SK-N-SH treated with all-trans-retinoic acid at 6 μM for 48 hours (cell line): ENCODE data around the gene DOC2B.

Experiments used
- ATAC-seq: fragments of 200-7000 bp; cut with Tn5 transposase; 3 replicates; pipeline ENCODE4 v1.9.1; 2020; ENCODE audit warnings: mild to moderate bottlenecking, moderate library complexity
- ARNTL ChIP-seq: fragments of 450-650 bp; formaldehyde crosslinking; IDR thresholded peaks from 2 replicates; pipeline ENCODE4 v1.5.0; 2020; ENCODE audit warnings: low read depth, mild to moderate bottlenecking, moderate library complexity, borderline replicate concordance
- BACH2 ChIP-seq: fragments of 250-450 bp; sonication (Bioruptor Pico); IDR thresholded peaks from 2 replicates; pipeline ENCODE4 v1.9.0; 2021; ENCODE audit warnings: mild to moderate bottlenecking, borderline replicate concordance
- CSDC2 ChIP-seq: fragments of 250-450 bp; sonication (Bioruptor Pico); IDR thresholded peaks from 2 replicates; pipeline ENCODE4 v1.5.0; 2020; ENCODE audit warnings: mild to moderate bottlenecking, moderate library complexity
- CSRNP3 ChIP-seq: fragments of 250-450 bp; sonication (Bioruptor Pico); IDR thresholded peaks from 2 replicates; pipeline ENCODE4 v1.5.1; 2021; ENCODE audit warnings: mild to moderate bottlenecking, moderate library complexity
- ESRRG ChIP-seq: fragments of 250-450 bp; sonication (Bioruptor Pico); IDR thresholded peaks from 2 replicates; pipeline ENCODE4 v1.6.1; 2021; ENCODE audit warnings: mild to moderate bottlenecking
- GLIS3 ChIP-seq: fragments of 250-450 bp; sonication (Bioruptor Pico); IDR thresholded peaks from 2 replicates; pipeline ENCODE4 v1.5.0; 2020; ENCODE audit warnings: mild to moderate bottlenecking, moderate library complexity
- ISL1 ChIP-seq: fragments of 250-450 bp; sonication (Bioruptor Pico); IDR thresholded peaks from 2 replicates; pipeline ENCODE4 v2.1.2; 2022; ENCODE audit warnings: mild to moderate bottlenecking, moderate library complexity
- OSR1 ChIP-seq: fragments of 250-450 bp; sonication (Bioruptor Pico); IDR thresholded peaks from 2 replicates; pipeline ENCODE4 v1.8.0; 2022; ENCODE audit warnings: moderate library complexity, mild to moderate bottlenecking, inconsistent platforms
- PATZ1 ChIP-seq: fragments of 250-450 bp; sonication (Bioruptor Pico); IDR thresholded peaks from 2 replicates; pipeline ENCODE4 v1.8.0; 2020; ENCODE audit warnings: mild to moderate bottlenecking, moderate library complexity, borderline replicate concordance
- POU6F1 ChIP-seq: fragments of 250-450 bp; sonication (Bioruptor Pico); IDR thresholded peaks from 2 replicates; pipeline ENCODE4 v1.8.0; 2021; ENCODE audit warnings: low read depth, mild to moderate bottlenecking, moderate library complexity, borderline replicate concordance
- PPARA ChIP-seq: fragments of 250-450 bp; sonication (Bioruptor Pico); IDR thresholded peaks from 2 replicates; pipeline ENCODE4 v1.5.0; 2020; ENCODE audit warnings: mild to moderate bottlenecking, borderline replicate concordance
- RARB ChIP-seq: fragments of 250-450 bp; sonication (Bioruptor Pico); IDR thresholded peaks from 2 replicates; pipeline ENCODE4 v1.8.0; 2021; ENCODE audit warnings: mild to moderate bottlenecking, moderate library complexity
- SNAI2 ChIP-seq: fragments of 250-450 bp; sonication (Bioruptor Pico); IDR thresholded peaks from 2 replicates; pipeline ENCODE4 v1.5.0; 2020; ENCODE audit warnings: mild to moderate bottlenecking, moderate library complexity
- TCF4 ChIP-seq: fragments of 250-450 bp; sonication (Bioruptor Pico); IDR thresholded peaks from 2 replicates; pipeline ENCODE4 v1.8.0; 2021; ENCODE audit warnings: mild to moderate bottlenecking, moderate library complexity, borderline replicate concordance
- TOX ChIP-seq: fragments of 250-450 bp; sonication (Bioruptor Pico); IDR thresholded peaks from 2 replicates; pipeline ENCODE4 v1.8.0; 2021; ENCODE audit warnings: mild to moderate bottlenecking, moderate library complexity, borderline replicate concordance
- TSHZ2 ChIP-seq: fragments of 250-450 bp; sonication (Bioruptor Pico); IDR thresholded peaks from 2 replicates; pipeline ENCODE4 v1.5.0; 2020; ENCODE audit warnings: mild to moderate bottlenecking, moderate library complexity
- ZC3H10 ChIP-seq: fragments of 250-450 bp; sonication (Bioruptor Pico); IDR thresholded peaks from 2 replicates; pipeline ENCODE4 v1.5.1; 2021; ENCODE audit warnings: mild to moderate bottlenecking, moderate library complexity
- ZFP3 ChIP-seq: fragments of 250-450 bp; sonication (Bioruptor Pico); IDR thresholded peaks from 2 replicates; pipeline ENCODE4 v1.5.0; 2020; ENCODE audit warnings: mild to moderate bottlenecking, moderate library complexity
- ZFP30 ChIP-seq: fragments of 450-650 bp; formaldehyde crosslinking; IDR thresholded peaks from 2 replicates; pipeline ENCODE4 v1.5.0; 2022; ENCODE audit warnings: mild to moderate bottlenecking, moderate library complexity
- ZNF565 ChIP-seq: fragments of 450-650 bp; formaldehyde crosslinking; conservative IDR thresholded peaks from 2 replicates; pipeline ENCODE4 v1.5.0; 2020; ENCODE audit warnings: low read depth, mild to moderate bottlenecking, moderate library complexity
- ZNF70 ChIP-seq: fragments of 450-650 bp; formaldehyde crosslinking; IDR thresholded peaks from 2 replicates; pipeline ENCODE4 v1.5.0; 2020; ENCODE audit warnings: mild to moderate bottlenecking, moderate library complexity
- ZNF8 ChIP-seq: fragments of 450-650 bp; formaldehyde crosslinking; IDR thresholded peaks from 2 replicates; pipeline ENCODE4 v1.5.0; 2020; ENCODE audit warnings: mild to moderate bottlenecking, moderate library complexity

DOC2B gene

GRCh38 chr17:156946-157345 lies 24.5 kb downstream of the DOC2B start:
- ATAC-seq: no peak

GRCh38 chr17:156094-156621 lies 25.3 kb downstream of the DOC2B start:
- TF ChIP-seq ZNF8 (no peak), ARNTL (CRISPR knock-in tag) (no peak), TOX (CRISPR knock-in tag) (no peak), OSR1 (CRISPR knock-in tag) (no peak), ZNF70 (CRISPR knock-in tag) (no peak), PPARA (CRISPR knock-in tag) (no peak), TSHZ2 (CRISPR knock-in tag) (no peak), TCF4 (CRISPR knock-in tag) (no peak), ZFP30 (CRISPR knock-in tag) (no peak), ISL1 (no peak), RARB (CRISPR knock-in tag) (no peak), POU6F1 (CRISPR knock-in tag) (no peak), SNAI2 (CRISPR knock-in tag) (no peak), ESRRG (no peak)
- no peak for ATAC-seq

More at GRCh38 chr17:156946-157345, 24.5 kb downstream of the DOC2B start:
- TF ChIP-seq OSR1 (CRISPR knock-in tag) (no peak), SNAI2 (CRISPR knock-in tag) (no peak), PATZ1 (CRISPR knock-in tag) (no peak), BACH2 (CRISPR knock-in tag) (no peak), TOX (CRISPR knock-in tag) (no peak), ESRRG (no peak), ZFP3 (CRISPR knock-in tag) (no peak), GLIS3 (no peak), ZNF8 (no peak), POU6F1 (CRISPR knock-in tag) (no peak), PPARA (CRISPR knock-in tag) (no peak), ZNF565 (CRISPR knock-in tag) (no peak), CSDC2 (CRISPR knock-in tag) (no peak)

GRCh38 chr17:155576-155975 lies 25.9 kb downstream of the DOC2B start:
- ATAC-seq: no peak
- TF ChIP-seq TCF4 (CRISPR knock-in tag): no peak
- no peak for TF ChIP-seq ISL1
- TF ChIP-seq ZNF565 (CRISPR knock-in tag): no peak

- ATAC-seq: no peak
- TF ChIP-seq TCF4 (CRISPR knock-in tag) (no peak), CSRNP3 (CRISPR knock-in tag) (no peak), ZNF565 (CRISPR knock-in tag) (no peak), TOX (CRISPR knock-in tag) (no peak), ZC3H10 (CRISPR knock-in tag) (no peak), OSR1 (CRISPR knock-in tag) (no peak), PPARA (CRISPR knock-in tag) (no peak), ZNF8 (no peak), ZFP30 (CRISPR knock-in tag) (no peak), GLIS3 (no peak), ARNTL (CRISPR knock-in tag) (no peak), SNAI2 (CRISPR knock-in tag) (no peak), ZFP3 (CRISPR knock-in tag) (no peak), ISL1 (no peak), TSHZ2 (CRISPR knock-in tag) (no peak)
Observed at GRCh38 chr17:153851-154250, 27.6 kb downstream of the DOC2B start.
